Fibroblast of the aortic adventitia (primary cell): ENCODE measurements around the gene HIPK1. TPM values are rescaled to one million over a fixed set of nuclear protein-coding genes. Genes with fewer than 3 reads are reported as not detected.
A peak's percentile ranks its signal among the peaks of the same experiment; 100 is the strongest.

ENCODE experiments used
- DNase-seq: peaks from one replicate; pipeline ENCODE4 v3.0.0-alpha.2; 2010; ENCODE audit warnings: low read depth
- H3K4me3 ChIP-seq: 2 replicates; pipeline ENCODE4 v1.5.1; 2011; ENCODE audit warnings: low read depth, mild to moderate bottlenecking, control low read depth, low read length, moderate library complexity
- total RNA-seq: library from RNA; depleted of rRNA; stranded (reverse); fragments of >200 nt; gene quantifications from 2 replicates; pipeline ENCODE4 v1.2.3, GENCODE V29; 2012; ENCODE audit warnings: low replicate concordance
- TF ChIP-seq, protein P1 (sequence below): IDR thresholded peaks from 2 replicates; pipeline ENCODE4 v1.5.1; 2011; ENCODE audit warnings: mild to moderate bottlenecking, low read length, control low read depth, inconsistent platforms; ENCODE audit not compliant: insufficient read depth

The HIPK1 gene
- total RNA-seq, 1 donor = 38.2 TPM

DNA sequence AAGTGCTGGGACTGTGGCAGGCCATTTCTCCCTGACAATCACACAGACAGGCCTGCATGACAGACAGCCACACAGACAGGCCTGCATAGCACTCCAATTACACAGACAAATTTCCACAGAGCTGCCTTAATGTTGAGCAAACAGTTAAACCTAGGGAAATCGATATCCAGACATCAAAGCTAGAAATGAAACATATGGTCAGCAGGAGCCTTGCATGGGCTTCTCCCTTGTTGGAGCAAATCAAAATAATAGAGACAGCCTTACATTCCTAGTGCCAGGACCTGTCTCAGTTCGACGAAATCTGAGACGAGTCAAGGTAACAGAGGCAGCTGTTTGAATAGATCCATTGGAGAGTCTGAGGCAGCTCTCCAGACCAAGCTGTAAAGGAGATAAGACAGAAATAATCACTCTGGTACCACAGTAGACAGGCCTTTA lies 92.6 kb downstream of the HIPK1 start:
- no peak for DNase-seq
- no peak overlapping the region for H3K4me3 ChIP-seq
- TF ChIP-seq, protein P1, sequence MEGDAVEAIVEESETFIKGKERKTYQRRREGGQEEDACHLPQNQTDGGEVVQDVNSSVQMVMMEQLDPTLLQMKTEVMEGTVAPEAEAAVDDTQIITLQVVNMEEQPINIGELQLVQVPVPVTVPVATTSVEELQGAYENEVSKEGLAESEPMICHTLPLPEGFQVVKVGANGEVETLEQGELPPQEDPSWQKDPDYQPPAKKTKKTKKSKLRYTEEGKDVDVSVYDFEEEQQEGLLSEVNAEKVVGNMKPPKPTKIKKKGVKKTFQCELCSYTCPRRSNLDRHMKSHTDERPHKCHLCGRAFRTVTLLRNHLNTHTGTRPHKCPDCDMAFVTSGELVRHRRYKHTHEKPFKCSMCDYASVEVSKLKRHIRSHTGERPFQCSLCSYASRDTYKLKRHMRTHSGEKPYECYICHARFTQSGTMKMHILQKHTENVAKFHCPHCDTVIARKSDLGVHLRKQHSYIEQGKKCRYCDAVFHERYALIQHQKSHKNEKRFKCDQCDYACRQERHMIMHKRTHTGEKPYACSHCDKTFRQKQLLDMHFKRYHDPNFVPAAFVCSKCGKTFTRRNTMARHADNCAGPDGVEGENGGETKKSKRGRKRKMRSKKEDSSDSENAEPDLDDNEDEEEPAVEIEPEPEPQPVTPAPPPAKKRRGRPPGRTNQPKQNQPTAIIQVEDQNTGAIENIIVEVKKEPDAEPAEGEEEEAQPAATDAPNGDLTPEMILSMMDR = no peak

DNA sequence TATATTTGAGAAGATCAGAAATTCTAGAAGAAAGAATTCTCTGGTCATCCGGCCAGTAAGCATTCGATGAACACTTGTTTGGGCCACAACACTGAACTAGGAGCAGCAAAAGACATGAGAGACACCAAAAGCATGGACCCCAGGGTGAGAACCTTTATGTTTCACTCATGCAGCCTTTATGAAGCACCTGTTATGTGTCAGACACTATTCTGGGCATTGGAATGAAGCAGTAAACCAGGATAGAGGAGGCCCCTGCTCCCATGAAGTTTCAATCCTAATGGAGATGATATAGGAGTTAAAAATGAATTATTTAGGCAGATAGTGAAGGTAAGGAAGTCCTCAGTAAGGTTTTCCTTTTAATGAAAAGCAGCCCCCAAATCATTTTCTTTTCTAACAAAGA lies 93.8 kb downstream of the HIPK1 start:
- no peak for DNase-seq
- TF ChIP-seq, protein P1 = no peak
- no peak overlapping the region for H3K4me3 ChIP-seq

DNA sequence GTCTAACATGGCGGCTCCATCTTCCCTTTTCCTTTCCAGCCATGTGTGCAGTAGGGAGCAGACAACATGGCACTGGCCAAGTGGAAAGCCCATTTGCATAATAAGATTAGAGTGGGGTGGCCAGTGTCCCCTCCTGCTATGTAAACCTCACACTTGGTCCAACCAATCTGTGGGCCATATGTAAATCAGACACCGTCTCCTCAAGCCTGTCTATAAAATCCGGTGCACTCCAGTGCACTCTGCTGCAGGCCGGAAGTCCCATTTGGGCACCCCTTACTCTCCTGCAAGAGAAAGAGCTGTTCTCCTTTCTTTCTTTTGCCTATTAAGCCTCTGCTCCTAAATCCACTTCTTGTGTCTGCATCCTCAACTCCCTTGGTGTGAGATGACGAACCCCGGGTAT lies 94.3 kb downstream of the HIPK1 start:
- DNase-seq = no peak
- no peak overlapping the region for H3K4me3 ChIP-seq
- TF ChIP-seq, protein P1 = no peak

DNA sequence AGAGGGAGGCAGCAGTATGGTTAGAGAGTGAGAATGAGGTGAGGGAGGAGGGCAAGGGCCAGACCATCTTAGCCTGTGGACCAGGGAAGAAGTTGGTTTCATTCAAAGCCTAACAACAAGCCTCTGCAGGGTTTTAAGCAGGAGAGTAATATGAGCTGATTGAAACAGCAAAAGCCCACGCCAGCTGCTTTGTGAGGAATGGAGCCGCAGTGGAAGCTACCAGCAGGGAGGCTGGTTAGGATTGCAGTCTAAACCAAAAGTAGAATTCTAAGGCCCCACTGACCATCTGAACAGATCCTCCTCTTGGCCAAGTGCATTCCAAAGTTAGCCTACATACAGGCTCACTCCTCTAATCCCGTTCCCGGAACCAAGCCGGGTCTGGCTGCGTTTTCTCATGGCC lies 94.9 kb downstream of the HIPK1 start:
- DNase-seq = peak; percentile 27
- TF ChIP-seq, protein P1 = no peak

DNA sequence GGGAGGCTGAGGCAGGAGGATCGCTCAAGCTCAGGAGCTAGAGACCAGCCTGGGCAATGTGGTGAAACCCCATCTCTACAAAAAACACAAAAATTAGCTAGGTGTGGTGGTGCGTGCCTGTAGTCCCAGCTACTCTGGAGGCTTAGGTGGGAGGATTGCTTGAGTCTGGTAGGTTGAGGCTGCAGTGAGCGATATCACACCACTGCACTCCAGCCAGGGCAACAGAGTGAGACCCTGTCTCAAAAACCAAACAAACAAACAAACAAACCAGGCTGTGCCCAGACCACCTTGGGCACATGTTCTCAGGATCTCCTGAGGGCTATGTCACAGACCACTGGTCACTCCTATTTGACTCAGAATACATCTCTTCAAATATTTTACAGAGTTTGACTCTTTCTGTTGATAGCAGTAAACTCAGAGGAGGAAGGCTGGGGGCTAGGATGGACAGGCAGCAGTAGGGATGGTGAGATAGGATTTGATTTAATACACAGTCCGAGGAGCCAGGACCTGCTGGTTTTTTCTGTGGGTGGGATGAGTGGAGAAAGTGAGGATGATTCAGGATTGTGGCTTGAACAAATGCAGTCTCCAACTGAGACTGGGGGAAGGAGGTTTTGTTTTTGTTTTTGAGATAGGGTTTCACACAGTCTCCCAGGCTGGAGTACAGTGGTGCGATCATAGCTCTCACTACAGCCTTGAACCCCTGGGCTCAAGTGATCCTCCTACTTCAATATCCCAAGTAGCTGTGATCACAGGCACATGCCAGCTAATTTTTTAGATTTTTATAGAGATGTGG lies 96.7 kb downstream of the HIPK1 start:
- no peak overlapping the region for H3K4me3 ChIP-seq
- TF ChIP-seq, protein P1 = no peak
- DNase-seq = no peak

More for the DNA sequence above, 94.9 kb downstream of the HIPK1 start:
- no peak overlapping the region for H3K4me3 ChIP-seq

DNA sequence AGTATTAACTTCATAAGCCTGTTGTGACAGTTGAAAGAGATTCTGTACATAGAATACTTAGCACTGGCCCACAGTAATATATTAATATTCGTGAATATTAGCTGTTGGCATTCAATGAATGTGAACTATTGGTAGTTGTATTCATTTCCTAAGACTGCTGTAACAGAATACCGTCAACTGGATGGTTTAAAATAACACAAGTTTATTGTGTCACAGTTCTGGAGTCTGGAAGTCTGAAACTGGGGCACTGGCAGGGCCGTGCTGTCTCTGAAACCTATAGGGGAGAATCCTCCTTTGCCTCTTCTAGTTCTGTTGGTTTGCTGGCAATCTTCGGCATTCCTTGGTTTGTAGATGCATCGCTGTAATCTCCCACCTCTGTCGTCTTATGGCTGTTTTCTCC lies 97.7 kb downstream of the HIPK1 start:
- TF ChIP-seq, protein P1 = no peak
- no peak for DNase-seq

More for the DNA sequence above, 97.7 kb downstream of the HIPK1 start:
- H3K4me3 ChIP-seq = no peak overlapping the region

Other genes starting within 250 kb of the HIPK1 start
- 36.3 and 59.4 TPM in 2 replicates for gene PHTF1, start 169.8 kb upstream of the HIPK1 start, total RNA-seq
- gene RSBN1, start 116.8 kb upstream of the HIPK1 start, total RNA-seq = 9.2 and 23.7 TPM in 2 replicates
- gene PTPN22, start 57.6 kb upstream of the HIPK1 start, total RNA-seq = 0.99 and 1.6 TPM in 2 replicates
- 0.18 TPM in 1 of 2 replicates, not detected in the other for gene BCL2L15, start 41.7 kb upstream of the HIPK1 start, total RNA-seq
- 10.9 and 15.4 TPM in 2 replicates for gene AP4B1, start 24.5 kb upstream of the HIPK1 start, total RNA-seq
- 2.5 and 14.1 TPM in 2 replicates for gene DCLRE1B, start 24.0 kb upstream of the HIPK1 start, total RNA-seq
- 135 and 212 TPM in 2 replicates for gene OLFML3, start 50.1 kb downstream of the HIPK1 start, total RNA-seq
- not detected in 2 replicates for gene SYT6, start 224.5 kb downstream of the HIPK1 start, total RNA-seq